HG03565 (cell line): ENCODE results near the gene PSMD6.

Experiments used
- ATAC-seq: cut with Tn5 transposase; IDR thresholded peaks from one replicate; pipeline ENCODE4 v1.9.1; 2021; ENCODE audit warnings: mild to moderate bottlenecking, moderate library complexity; ENCODE audit not compliant: unreplicated experiment

Gene PSMD6

DNA sequence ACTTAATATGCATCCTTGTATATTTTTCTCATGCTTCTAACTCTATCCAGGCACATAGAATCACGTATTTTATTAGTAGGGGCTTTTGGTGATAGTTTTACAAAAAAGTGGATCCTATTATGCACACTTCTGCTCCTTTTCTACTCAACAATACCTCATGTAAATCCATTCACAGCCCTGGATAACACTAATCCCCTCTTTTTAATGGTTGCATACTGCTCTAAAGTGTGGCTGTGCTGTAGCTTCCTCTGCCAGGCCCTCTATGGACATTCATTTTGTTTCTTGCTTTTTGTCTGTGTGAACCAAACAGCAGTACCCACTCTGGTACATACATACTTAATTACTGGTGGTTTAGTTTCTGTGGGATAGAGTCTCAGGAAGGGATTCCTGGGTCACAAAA is 59.8 kb downstream of the PSMD6 start:
- no peak for ATAC-seq

- ATAC-seq, result peak; percentile 75
Observed at GRCh38 chr3:63961891-63962290, 61.4 kb downstream of the PSMD6 start.
